Measurements from ENCODE around the gene C9orf43. TPM values are rescaled to one million over a fixed set of nuclear protein-coding genes. Genes with fewer than 3 reads are reported as not detected.

The C9orf43 gene
- total and polyA plus RNA-seq, 10 of the 15 experiments (the other 5 are each of a cell fraction or from before 2014, with no cell fraction given) = 0.08 to 0.79 (median 0.55) TPM

GRCh38 chr9:113428062-113428615 lies 17.6 kb downstream of the C9orf43 start:
- BruUV-seq (replicated peaks) = no TSS peak
- no peak overlapping the region for H3K4me2 ChIP-seq (ENCODE audit: control insufficient read depth, insufficient read depth)
- H3K4me3 ChIP-seq = no peak overlapping the region
- no peaks in the 10 kb centered on the region for H3K79me2 ChIP-seq (ENCODE audit: control insufficient read depth, insufficient read depth, low read length)
- no peaks in the 10 kb centered on the region for H3K27me3 ChIP-seq (replicated peaks in 1 of 2; ENCODE audit: control insufficient read depth in 2 of 2, insufficient read depth in 2 of 2, low read length in 1 of 2)
- H3K9ac ChIP-seq (ENCODE audit: control insufficient read depth, insufficient read depth, low read length) = no peak overlapping the region
- FAIRE-seq (no peak), DNase-seq (ENCODE audit: low read depth, low spot score) (no peak), ATAC-seq (no peak; the same call in 2 of the 3 replicates)
- intact Hi-C loops (cut with micrococcal nuclease; ENCODE audit: unreplicated experiment) (no loop called here), in situ Hi-C loops (cut with MboI) (no loop called here)
- SMC1A ChIA-PET (ENCODE audit: uncharacterized antibody, unreplicated experiment) = no interaction called here
- RAD21 ChIA-PET (ENCODE audit: unreplicated experiment) = no interaction called here
- H3K9me3 ChIP-seq (replicated peaks; ENCODE audit: control insufficient read depth, insufficient read depth, low read length) = no peaks in the 10 kb centered on the region
- POLR2A ChIA-PET = no interaction called here
- no peaks in the 10 kb centered on the region for H3K4me1 ChIP-seq (ENCODE audit: control insufficient read depth, insufficient read depth, low read length)
- CTCF ChIA-PET = no interaction called here
- no peak overlapping the region for H3K27ac ChIP-seq (ENCODE audit: control insufficient read depth, insufficient read depth)
- H4K20me1 ChIP-seq (ENCODE audit: control insufficient read depth, insufficient read depth) = no peaks in the 10 kb centered on the region
- H3K36me3 ChIP-seq (ENCODE audit: control insufficient read depth in 2 of 2, insufficient read depth in 2 of 2, low read length in 1 of 2) = no peaks in the 10 kb centered on the region
- WGBS (ENCODE audit: insufficient coverage, insufficient replicate concordance, low lambda C conversion rate, missing lambda C conversion rate) = 53% methylated on average over 1 of the region's 1 CpG
- TF ChIP-seq EZH2 (IDR thresholded peaks at IDR 0.05; ENCODE audit: borderline replicate concordance, control insufficient read depth, low read depth, low read length) (no peak), SIX5 (IDR thresholded peaks at IDR 0.05; ENCODE audit: low read depth, low read length, severe bottlenecking) (no peak), IKZF2 (IDR thresholded peaks at IDR 0.05) (no peak), BHLHE40 (IDR thresholded peaks at IDR 0.05; ENCODE audit: borderline replicate concordance in 1 of 2, low read depth in 2 of 2, low read length in 1 of 2) (no peak), USF1 (IDR thresholded peaks at IDR 0.05; ENCODE audit: borderline replicate concordance, extremely low read length, insufficient read depth, low read depth, low read length) (no peak), MTA2 (IDR thresholded peaks at IDR 0.05; ENCODE audit: low read depth) (no peak), YY1 (IDR thresholded peaks at IDR 0.05; ENCODE audit: low read depth, low read length) (no peak), ZNF384 (IDR thresholded peaks at IDR 0.05; ENCODE audit: borderline replicate concordance, low read depth, low read length) (no peak), ZNF592 (IDR thresholded peaks at IDR 0.05) (no peak), STAT3 (IDR thresholded peaks at IDR 0.05; ENCODE audit: low read depth, low read length) (no peak)
- H2AFZ ChIP-seq (ENCODE audit: control insufficient read depth, low read depth, low read length) = no peak overlapping the region
